Measurements from ENCODE around the gene ATP1B1.
"Not testable (repeated sequence)": the region's sequence is repeated elsewhere in the genome, so short reads cannot be mapped to it uniquely, and the experiment has no call there.

The ATP1B1 gene

DNA sequence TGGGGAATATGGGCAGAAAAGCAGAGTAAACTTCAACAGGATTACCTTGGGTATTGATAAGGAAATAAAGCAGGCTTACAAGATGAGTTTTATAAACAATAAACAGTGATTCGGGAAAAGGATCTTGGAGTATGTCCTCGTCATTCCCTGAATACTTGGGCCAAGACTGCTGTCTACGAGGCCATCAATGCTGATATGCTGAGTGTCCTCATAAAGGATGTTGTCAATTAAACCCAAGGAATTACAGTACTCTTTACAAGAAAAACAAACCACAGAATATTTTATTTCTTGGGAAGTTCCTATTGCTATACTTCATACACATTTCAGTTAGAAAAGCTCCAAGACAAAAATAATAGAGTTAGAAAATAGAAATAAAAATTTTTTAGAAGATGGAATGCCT is 34.9 kb downstream of the ATP1B1 start:
- no peak for DNase-seq (ENCODE audit: low spot score)

DNA sequence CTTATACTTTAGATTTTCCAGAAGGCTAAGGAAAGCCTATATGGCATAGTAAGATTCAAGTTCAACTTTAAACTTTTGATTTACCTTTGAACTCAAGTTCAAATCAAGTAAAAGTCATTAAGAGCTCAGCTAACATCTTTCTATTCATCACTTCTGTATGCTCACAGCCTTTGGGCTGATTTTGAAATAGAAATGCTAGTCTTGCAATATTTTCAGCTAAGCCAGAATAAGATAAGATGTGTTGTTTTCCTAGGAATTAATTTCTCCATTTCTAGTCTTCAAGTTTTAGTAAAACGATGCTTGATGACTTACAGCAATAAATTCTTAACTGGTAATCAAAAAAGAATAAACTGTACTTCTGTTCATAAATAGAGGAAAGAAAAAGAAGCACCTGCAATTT is 35.6 kb downstream of the ATP1B1 start:
- DNase-seq (ENCODE audit: low spot score), result no peak

- DNase-seq (ENCODE audit: low spot score), result no peak
These were observed 36.9 kb downstream of the ATP1B1 start for GRCh38 chr1:169143346-169143745.

DNA sequence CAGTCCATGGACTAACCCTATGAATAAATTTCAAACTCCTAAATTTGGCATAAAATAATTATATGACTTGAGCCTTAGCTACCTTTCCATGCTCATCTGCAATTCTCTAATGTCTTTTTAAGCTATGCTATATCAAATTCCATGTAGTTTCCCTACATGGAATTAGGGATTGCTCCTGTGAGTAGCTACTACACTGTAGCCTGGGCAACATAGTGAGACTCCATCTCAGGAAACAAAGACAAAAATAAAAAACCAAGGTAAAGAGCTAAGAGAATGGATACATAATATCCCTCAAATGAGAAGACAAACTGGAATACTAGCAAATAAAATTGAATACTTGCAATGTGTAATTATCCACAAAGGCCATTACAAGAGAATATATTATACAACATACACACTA is 37.5 kb downstream of the ATP1B1 start:
- DNase-seq (ENCODE audit: low spot score), result no peak

DNA sequence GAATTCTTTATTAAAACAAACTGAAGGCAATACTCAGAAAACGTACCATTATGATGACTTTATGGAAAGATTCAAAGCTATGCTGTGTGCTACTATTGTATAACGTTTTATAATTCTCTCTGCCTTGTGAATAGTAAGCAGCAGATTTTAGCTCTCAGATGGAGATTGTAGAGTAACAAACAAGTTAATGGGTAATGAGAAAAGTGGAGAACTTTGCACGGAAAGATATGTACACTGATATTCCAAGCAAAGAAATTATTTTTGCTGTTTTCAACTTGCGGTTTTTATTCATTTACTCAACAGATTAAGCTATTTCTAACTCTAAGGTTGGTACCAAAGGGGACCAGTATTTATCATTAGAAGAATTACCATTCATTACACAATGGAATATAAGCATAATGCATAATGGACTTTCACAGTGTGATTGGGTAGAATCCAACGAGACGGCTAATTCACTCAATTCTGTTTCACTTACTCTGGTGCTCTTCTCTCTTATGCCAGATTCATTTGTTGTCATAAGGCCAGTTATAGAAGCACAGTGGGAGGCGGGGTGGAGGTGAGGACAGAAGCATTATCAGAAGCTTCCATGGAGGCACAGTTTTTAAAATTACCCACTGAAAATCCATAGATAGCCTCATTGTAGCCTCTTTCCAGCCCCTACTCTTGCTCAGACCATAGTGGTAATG is 38.6 kb downstream of the ATP1B1 start:
- no peak for DNase-seq (ENCODE audit: low spot score)

GRCh38 chr1:169146576-169147214 is 40.2 kb downstream of the ATP1B1 start:
- DNase-seq (ENCODE audit: low spot score), result no peak

- no peak for DNase-seq (ENCODE audit: low spot score)
These were observed 42.2 kb downstream of the ATP1B1 start for GRCh38 chr1:169148472-169149252.

GRCh38 chr1:169149555-169150286 is 43.2 kb downstream of the ATP1B1 start:
- DNase-seq (ENCODE audit: low spot score), result no peak

DNA sequence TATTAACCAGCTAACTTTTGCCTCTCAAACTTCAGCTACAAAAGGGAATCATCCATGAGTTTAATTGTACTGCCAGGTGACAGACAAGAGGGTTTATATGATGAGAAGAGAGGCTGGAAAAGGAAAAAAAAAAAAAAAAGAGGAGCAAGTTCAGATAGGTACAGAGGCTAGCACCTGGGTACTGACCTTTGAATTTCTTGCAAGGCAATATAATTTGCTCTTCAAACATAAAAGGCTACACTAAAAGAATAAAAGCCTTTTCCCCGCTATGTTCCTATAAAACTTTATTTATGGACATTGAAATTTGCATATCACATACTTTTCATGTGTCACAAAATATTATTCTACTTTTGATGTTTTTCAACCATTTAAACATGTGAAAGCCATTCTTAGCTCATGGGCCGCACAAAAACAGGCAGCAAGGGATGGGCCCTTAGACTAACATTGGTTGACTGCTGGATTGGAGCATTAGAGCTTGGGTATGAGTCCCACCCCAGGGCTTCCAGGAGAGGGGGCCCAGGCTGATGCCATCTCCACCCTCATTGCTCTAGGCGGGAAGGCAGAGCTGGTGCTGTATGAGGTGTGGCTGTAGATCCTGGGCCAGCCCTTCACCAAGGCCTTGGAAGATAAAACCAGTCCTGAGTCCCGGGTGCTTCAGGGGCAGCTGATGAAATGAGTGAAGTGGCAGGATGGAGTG is 44.3 kb downstream of the ATP1B1 start:
- no peak for DNase-seq (ENCODE audit: low spot score)

DNA sequence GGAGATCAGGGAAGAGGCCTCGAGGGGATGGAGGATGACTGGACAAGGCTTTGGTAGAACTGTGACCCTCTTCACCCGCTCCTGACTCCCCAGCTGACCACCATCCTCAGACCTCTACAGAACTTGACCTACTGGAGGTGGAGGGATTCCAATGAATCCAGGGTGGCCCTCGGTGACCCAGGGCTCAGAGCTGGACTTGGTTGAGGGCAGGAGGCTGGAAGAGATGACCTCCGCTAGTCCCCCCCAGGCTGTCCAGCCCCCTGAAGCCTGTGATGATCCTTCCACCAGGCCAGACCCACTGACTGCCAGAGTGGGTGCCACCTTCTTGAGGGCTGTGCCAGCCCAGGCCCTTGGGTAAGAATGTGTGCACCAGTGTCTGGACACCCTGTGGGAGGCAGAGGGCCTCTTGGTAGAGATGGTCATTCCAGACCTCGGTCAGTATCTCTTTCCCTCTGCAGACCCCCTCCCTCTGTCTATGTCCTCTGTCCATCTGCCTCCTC is 44.9 kb downstream of the ATP1B1 start:
- DNase-seq (ENCODE audit: low spot score), result no peak

- DNase-seq (ENCODE audit: low spot score), result peak; percentile 28
These were observed 49.2 kb downstream of the ATP1B1 start for GRCh38 chr1:169155675-169156074.

DNA sequence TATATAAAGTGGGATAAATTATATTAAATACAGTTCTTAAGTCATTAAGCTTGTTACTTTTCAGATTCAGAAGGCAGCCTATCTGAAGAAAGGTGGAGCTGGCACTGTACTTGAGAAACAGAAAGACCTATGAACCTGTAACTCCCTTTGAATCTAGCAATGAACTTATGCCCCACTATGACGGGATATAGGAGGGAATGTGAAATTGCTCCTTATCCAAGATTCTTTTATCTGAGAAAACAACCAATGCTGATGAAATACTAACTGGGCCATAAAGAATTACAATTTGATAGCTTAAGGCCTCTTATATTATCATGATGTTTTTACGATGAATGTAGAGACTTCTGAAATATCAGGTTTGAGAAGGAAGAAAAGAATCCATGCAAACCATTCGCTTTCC is 50.1 kb downstream of the ATP1B1 start:
- no peak for DNase-seq (ENCODE audit: low spot score)

GRCh38 chr1:169160845-169161495 is 54.5 kb downstream of the ATP1B1 start:
- no peak for DNase-seq (ENCODE audit: low spot score)

DNA sequence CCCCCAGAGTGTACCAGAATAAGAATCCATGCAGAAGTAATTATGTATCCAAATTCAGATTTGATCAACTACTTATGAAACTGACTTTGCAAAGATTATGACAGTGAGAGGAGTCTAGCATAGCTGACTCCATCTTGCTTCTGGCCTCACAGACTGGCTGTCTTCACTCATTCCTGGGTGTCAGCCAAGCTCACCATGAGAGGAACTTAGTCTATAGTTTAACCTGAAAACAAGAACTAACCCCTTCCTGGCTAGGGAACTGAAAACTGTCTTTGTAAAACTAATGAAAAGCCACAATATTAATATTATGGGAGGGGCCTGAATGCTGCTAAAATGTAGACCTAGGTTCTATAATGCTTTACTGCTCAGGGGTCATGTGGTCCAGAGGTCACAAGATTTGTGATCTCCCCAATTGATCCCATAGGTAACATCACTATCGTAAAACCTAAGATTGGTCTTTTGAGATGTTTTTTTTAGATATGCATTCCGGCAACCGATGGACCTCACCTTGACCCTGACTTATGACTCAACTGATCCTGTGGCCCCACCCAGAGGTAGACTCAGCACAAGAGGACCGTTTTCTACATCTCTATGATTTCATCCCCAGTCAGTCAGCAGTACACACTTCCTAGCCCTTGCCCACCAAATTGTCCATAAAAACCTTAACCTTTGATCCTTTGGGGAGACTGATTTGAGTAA is 55.2 kb downstream of the ATP1B1 start:
- no peak for DNase-seq (ENCODE audit: low spot score)

DNA sequence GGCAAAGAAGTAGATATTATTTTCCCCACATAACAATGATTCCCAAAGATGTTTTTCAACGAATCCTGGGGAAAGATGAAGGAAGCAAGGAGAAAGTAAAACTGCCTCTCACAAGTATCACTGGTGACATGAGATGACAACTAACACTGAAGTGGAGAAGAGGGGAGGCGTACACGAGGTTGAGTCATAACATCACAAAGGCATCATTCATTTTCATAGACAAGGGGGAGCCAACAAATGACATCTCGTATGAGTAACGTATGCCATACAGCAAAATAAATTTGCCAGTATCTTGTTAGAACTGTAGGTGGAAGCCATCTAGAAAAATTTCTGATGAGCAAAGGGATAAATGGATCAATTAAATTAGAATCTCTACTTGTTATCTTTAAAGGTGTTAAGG is 56.6 kb downstream of the ATP1B1 start:
- DNase-seq (ENCODE audit: low spot score), result no peak

DNA sequence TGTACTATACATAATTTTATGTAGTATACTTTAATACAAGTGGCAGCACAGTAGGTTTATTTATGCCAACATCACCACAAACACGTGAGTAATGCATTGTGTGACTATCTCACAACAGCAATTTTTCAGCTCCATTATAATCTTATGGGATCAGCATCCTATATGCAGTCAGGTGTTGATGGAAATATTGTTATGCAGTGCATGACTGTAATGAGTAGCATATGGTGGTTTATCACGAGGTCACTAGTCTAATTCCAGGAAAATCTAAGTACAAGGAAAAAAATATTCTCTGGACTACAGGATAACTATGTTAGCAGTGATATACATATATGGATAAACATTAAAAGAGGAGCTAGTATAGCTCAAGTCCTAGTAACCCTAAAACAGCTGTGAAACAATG is 69.0 kb downstream of the ATP1B1 start:
- no peak for DNase-seq (ENCODE audit: low spot score)

- DNase-seq (ENCODE audit: low spot score), result not testable (repeated sequence)
These were observed 72.9 kb downstream of the ATP1B1 start for GRCh38 chr1:169179431-169179830.

DNA sequence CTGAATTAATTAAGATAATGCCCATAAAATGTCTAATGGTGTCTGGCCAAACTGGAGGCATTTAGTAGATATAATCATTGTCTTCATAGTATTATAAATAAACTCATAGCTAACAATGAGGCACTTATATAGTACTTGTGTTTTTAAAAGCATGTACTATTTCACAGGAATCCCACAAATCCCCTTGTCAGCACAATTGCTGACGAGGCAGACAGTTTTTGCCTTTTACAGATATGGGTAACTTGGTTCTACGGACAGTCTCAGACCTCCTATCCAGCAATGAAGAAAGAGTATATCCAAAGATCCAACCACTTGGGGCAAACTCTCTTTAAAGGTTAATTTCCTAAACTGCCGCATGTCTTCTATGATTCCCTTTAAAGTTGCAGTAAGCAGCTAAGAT is 73.7 kb downstream of the ATP1B1 start:
- no peak for DNase-seq (ENCODE audit: low spot score)
